Measurements from ENCODE around the gene NELL1.

NELL1 gene

DNA sequence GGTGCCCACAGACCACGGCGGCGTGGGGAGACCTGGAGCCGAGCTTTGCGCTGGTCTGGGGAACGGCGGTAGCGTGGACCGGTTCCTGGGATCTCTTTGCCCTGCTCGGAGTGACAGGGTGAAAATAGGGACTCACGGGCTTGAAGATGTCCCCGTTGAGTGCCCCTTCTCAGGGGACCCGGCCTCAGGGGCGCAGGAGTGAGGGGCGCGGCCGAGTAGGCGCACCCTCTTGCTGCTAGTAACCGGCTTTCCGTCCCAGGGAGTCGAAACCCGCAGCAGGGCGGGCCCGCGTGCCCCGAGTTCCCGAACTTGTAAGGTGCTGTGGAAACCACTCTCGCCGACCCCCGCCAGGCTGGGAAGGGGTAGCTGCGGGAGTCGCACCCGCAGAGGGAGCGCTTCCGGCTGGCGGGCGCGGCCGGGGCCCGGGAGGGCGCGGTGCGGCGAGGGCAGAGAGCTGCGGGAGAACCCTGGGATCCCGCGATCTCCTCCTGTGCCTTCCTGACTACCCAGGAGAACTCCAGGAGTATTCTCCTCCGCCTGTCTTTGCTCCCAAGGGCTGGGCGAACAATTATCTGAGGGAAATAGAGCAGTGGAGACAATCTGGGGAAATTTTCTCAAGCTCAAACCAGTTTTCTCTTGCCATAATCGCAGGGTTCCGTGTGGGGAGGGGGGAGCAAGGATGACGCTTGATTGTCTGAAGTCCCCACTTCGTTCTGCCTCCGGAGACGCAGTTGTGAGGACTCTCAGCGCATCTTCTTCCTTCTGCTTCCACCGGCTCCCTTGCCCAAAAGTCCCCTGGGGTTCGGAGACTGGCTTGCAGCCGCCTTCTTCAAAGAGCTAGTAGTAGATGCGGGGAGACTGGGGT, 666 bp downstream of the NELL1 start:
- no peak for DNase-seq

DNA sequence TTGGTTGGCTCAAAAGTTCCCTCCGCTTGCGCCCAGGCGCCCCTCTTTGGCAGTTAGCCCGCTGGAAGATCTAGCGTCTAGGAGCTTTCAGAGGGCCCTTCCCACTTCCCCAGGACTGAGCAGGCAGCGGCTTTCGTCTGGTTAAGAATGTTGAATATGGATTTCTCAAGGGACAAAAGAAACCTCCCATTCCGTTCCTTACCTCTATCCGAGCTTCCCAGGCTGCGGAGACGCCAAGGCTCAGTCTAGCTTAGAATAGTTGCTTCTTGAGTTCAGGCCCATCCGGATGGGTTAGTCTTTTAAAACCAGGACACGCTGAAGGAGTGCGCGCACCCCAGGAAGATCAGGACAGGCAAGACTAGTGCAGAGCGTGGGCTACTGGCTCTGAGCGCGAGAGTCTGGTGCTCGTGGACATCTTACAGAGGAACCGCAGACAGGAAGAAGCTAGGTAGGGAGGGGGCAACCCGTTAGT, 1.6 kb downstream of the NELL1 start:
- no peak for DNase-seq

GRCh38 chr11:20671856-20672546, 2.6 kb downstream of the NELL1 start:
- no peak for DNase-seq

GRCh38 chr11:20672575-20672974, 3.2 kb downstream of the NELL1 start:
- no peak for DNase-seq

DNA sequence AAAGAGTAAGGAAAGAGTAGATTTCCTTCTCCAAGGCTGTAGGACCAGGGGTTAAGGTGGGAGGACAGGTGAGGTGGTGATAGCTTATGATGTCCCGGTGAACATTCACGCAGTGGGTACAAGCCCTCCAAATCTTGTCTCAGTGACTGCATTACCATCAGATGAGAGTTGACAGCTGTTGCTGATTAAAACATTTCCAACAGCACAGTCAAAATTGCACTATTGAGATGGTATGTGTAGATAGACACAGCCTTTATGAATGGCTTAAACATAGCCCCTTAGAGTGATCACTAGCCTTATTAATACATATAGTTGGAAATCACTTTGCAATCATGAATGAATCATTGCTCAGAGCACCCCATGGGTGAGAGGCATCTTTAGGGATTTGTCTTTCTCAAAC, 7.3 kb downstream of the NELL1 start:
- no peak for DNase-seq

DNA sequence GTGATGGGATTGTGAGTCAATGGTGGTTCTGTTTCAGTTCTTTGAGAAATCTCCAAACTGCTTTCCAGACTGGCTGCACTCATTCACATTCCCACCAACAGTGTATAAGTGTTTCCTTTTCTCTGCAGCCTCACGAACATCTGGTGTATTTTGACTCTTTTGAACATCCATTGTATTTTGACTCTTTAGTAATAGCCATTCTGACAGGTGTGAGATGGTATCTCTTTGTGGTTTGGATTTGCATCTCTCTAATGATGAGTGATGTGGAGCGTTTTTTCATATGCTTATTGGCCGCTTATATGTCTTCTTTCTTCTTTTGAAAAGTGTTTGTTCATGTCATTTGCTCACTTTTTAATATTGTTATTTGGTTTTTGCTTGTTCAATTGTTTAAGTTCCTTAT, 19.4 kb downstream of the NELL1 start:
- no peak for DNase-seq

DNA sequence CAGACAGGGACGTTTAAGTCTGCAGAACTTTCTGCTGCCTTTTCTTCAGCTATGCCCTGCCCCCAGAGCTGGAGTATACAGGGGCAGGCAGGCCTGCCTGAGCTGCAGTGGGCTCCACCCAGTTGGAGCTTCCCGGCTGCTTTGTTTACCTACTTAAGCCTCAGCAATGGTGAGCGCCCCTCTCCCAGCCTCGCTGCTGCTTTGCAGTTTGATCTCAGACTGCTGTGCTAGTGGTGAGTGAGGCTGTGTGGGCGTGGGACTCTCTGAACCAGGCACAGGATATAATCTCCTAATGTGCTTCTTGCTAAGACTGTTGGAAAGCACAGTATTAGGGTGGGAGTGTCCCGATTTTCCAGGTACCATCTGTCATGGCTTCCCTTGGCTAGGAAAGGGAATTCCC, 38.5 kb downstream of the NELL1 start:
- no peak for DNase-seq

- DNase-seq, result no peak
These were observed 43.5 kb downstream of the NELL1 start for GRCh38 chr11:20712912-20713311.

GRCh38 chr11:20715464-20715863, 46.1 kb downstream of the NELL1 start:
- no peak for DNase-seq

- DNase-seq, result no peak
These were observed 46.5 kb downstream of the NELL1 start for GRCh38 chr11:20715931-20716330.

GRCh38 chr11:20719821-20720220, 50.4 kb downstream of the NELL1 start:
- no peak for DNase-seq

DNA sequence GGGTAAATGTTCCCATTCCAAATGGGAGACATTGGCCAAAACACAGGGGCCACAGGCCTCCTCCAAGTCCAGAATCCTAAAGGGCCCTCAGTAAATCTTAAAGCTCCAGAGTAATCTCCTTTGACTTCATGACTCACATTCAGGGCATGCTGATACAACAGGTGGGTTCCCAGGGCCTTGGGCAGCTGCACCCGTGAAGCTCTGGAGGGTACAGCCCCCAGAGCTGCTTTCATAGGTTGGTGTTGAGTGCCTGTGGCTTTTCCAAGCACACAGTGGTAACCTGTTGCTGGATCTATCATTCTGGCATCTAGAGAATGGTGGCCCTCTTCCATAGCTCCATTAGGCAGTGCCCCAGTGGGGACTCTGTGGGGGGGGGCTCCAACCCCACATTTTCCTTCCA, 54.0 kb downstream of the NELL1 start:
- no peak for DNase-seq

- DNase-seq, result no peak
These were observed 60.3 kb downstream of the NELL1 start for GRCh38 chr11:20729597-20730105.

- DNase-seq, result no peak
These were observed 62.4 kb downstream of the NELL1 start for GRCh38 chr11:20731676-20732215.

DNA sequence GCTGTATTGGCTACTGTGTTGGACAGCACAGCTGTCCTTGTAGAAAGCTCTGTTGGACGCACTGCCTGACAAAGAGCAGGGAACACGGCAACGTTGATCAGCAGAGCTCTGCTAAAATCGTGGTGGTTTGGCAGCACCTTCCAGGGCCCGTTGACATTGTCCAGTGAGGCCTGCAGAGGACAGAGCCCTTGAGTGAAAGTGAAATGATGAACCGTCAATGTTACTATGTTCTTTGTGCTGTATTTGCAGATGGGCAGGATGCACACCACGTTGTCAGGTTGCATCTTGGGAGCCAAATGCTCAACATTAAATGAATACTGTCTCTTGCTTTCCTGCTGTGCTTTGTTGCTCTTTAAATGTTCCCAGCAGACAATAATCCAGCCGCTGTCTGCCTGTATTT, 69.7 kb downstream of the NELL1 start:
- DNase-seq, result no peak

GRCh38 chr11:20739577-20739976, 70.2 kb downstream of the NELL1 start:
- no peak for DNase-seq

- DNase-seq, result no peak
These were observed 85.5 kb downstream of the NELL1 start for GRCh38 chr11:20754933-20755332.

DNA sequence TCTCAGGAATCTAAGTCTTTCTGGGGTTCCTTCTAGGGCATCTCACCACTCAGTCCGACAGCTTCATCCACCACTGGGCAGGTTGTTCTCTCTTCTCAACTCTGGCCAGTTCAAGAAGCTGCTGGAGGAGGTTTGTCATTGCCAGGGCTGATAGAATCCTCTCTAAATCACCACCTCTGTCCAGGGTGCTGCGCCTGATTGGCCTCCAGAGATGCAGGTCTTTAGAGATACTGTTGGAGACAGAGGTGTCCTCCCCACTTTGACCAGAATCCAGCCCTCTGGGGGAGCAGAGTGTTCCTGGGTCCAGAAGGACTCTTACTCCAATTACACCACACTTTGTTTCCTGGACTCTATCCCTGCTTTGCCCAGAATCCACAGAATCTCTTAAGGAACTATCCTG, 90.2 kb downstream of the NELL1 start:
- no peak for DNase-seq

- DNase-seq, result no peak
These were observed 91.4 kb downstream of the NELL1 start for GRCh38 chr11:20760811-20761210.

DNA sequence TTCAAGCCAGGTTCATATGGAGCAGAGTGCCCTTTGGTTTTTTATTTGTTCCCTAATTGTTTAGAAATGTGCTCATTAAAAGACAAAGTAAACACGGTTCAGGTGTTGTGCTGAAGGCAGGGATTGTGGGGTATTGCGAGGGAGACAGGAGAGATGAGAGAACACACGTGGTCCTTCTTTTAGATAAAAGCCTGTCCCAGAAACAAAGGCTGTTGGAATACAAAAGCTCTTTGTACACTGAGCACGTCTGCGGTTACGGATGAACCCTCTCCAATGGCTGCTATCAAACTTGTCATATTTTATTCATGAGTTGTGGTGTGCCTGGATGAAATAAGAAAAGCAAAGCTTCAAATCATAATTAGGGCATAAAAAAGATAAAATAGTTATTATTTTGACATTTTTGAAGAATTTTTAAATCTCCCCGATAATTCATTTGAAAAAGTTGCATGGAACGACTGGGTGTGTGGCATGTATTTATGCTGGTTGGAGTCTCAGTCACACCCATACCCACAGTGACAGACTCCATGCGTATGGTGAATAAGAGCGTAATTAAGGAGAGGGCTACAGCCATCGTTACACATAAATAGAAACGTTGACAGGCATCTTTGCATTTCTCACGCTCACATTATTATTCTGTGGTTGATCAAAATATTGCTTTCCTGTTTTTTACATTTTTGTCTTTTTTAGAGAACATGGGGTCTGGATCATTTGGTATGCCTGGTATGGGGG, 92.9 kb downstream of the NELL1 start:
- no peak for DNase-seq

- no peak for DNase-seq
These were observed 93.6 kb downstream of the NELL1 start for GRCh38 chr11:20762980-20763379.

DNA sequence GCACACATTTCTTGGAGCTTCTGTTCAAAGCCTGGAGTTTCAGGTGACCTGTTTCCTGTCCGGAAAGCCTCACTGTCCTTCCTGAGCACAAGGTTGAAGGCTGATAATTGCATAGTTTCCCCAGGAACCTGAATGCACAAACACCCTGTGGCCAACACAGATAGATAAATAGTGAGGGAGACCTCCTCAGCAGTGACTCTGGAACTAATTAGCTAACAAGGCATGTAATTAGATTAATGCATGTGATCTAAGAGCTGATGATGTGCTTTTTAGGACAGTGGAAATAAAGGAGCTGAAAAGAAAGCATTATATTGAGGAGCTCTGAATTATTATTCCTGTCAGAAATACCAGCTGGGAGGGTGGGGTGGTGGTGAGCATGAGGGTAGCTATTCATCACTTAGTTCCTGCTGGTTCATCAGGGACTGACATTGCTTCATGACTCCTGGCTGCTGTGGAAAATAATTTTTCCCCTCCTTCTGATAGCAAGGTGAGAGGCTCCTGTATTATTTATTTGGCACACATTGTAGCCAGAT, 101.1 kb downstream of the NELL1 start:
- DNase-seq, result no peak

- DNase-seq, result no peak
These were observed 101.6 kb downstream of the NELL1 start for GRCh38 chr11:20771026-20771425.
